Thyroid gland (tissue), 4 donors: Measurements from ENCODE around the gene ACAD10. TPM values are rescaled to one million over a fixed set of nuclear protein-coding genes. Genes with fewer than 3 reads are reported as not detected.

ENCODE experiments used
- DNase-seq, 2 donors: peaks; one replicate each; pipeline ENCODE4 v3.0.0-alpha.2; 2019
- H3K27ac ChIP-seq, 3 donors: fragments of 200-600 bp; sonication (generic); 1 replicate in 2 of 3; 2 replicates in 1 of 3; pipeline ENCODE4 v1.5.1; 2016 to 2019; ENCODE audit warnings: mild to moderate bottlenecking in 1 of 3, moderate library complexity in 1 of 3
- H3K27me3 ChIP-seq: fragments of 200-600 bp; sonication (generic); one replicate; pipeline ENCODE4 v1.5.1; 2019
- H3K36me3 ChIP-seq, 2 donors: fragments of 200-600 bp; sonication (generic); one replicate each; pipeline ENCODE4 v1.5.1; 2016 to 2019
- H3K4me1 ChIP-seq, 2 donors: fragments of 200-600 bp; sonication (generic); one replicate each; pipeline ENCODE4 v1.5.1; 2017 to 2019
- H3K4me3 ChIP-seq, 3 donors: fragments of 200-600 bp; sonication (generic); replicated peaks in 1 of 3; 1 replicate in 2 of 3; 2 replicates in 1 of 3; pipeline ENCODE4 v1.5.1; 2016; ENCODE audit warnings: mild to moderate bottlenecking in 1 of 3
- H3K9me3 ChIP-seq: fragments of 200-600 bp; sonication (generic); one replicate; pipeline ENCODE4 v1.5.1; 2017
- CTCF ChIP-seq, 6 experiments: fragments of 200-600 bp in 3 of 6; fragments of 450-650 bp in 3 of 6; sonication (generic) in 3 of 6; IDR thresholded peaks; one replicate each; pipeline ENCODE4 v1.5.1; 2016 to 2019; ENCODE audit warnings: antibody characterized with exemption in 6 of 6, mild to moderate bottlenecking in 2 of 6, inconsistent platforms in 1 of 6, moderate library complexity in 1 of 6
- POLR2A ChIP-seq, 2 donors: fragments of 450-650 bp; IDR thresholded peaks; one replicate each; pipeline ENCODE4 v1.6.1; 2017; ENCODE audit warnings: antibody characterized with exemption in 2 of 2, mild to moderate bottlenecking in 2 of 2, moderate library complexity in 1 of 2
- WGBS, 2 donors: methylation state at CpG; one replicate each; pipeline ENCODE4 v1.1.5; 2017; 5-methylcytosine and 5-hydroxymethylcytosine counted together
- intact Hi-C: fragments of 100-400 bp; cut with DNase I; formaldehyde crosslinking; loops from one replicate; pipeline ENCODE4 v1.15.1; 2023
- total RNA-seq, 4 donors: library from RNA; depleted of rRNA; stranded (reverse); fragments of >200 nt; gene quantifications; one replicate each; pipeline ENCODE4 v1.2.3, GENCODE V29; 2016

Gene ACAD10
- total RNA-seq, 4 donors from 2014 or later = 43.0 to 65.5 (median 52.8) TPM

GRCh38 chr12:111773801-111774551 lies 88.1 kb downstream of the ACAD10 start:
- H3K4me1 ChIP-seq = peaks cover 45 to 64% of the 10 kb centered on the region in 2 donors
- TF ChIP-seq CTCF (IDR thresholded peaks at IDR 0.05) (no peak), POLR2A (IDR thresholded peaks at IDR 0.05) (peak in 1 of 2 donors; percentile 35)
- no peaks in the 10 kb centered on the region for H3K9me3 ChIP-seq
- H3K27me3 ChIP-seq = no peaks in the 10 kb centered on the region
- no peak overlapping the region for H3K4me3 ChIP-seq
- H3K27ac ChIP-seq = peak overlapping the region; percentile 91 to 98 (median 93)
- DNase-seq = peak; percentile 74 to 84
- 29 to 44% methylated on average over 17 of the region's 17 CpGs for WGBS, 2 donors
- no peaks in the 10 kb centered on the region for H3K36me3 ChIP-seq
- intact Hi-C loops = no loop called here

GRCh38 chr12:111775205-111776193 lies 89.6 kb downstream of the ACAD10 start:
- peaks cover 34 to 52% of the 10 kb centered on the region in 2 donors for H3K4me1 ChIP-seq
- intact Hi-C loops = no loop called here
- no peaks in the 10 kb centered on the region for H3K9me3 ChIP-seq
- H3K36me3 ChIP-seq = no peaks in the 10 kb centered on the region
- H3K4me3 ChIP-seq = peak overlapping the region in 1 of 3 donors; percentile 1
- peak in 1 of 2 donors; percentile 60 for TF ChIP-seq POLR2A (IDR thresholded peaks at IDR 0.05)
- no peak for TF ChIP-seq CTCF (IDR thresholded peaks at IDR 0.05)
- H3K27ac ChIP-seq = peak overlapping the region; percentile 91 to 98 (median 93)
- WGBS, 2 donors = 5 to 7% methylated on average over 15 of the region's 15 CpGs
- H3K27me3 ChIP-seq = no peaks in the 10 kb centered on the region
- DNase-seq = peak; percentile 93 to 94

GRCh38 chr12:111776836-111777344 lies 91.0 kb downstream of the ACAD10 start:
- Histone ChIP-seq H3K4me1 (peaks cover 33 to 48% of the 10 kb centered on the region in 2 donors), H3K27me3 (no peaks in the 10 kb centered on the region), H3K4me3 (no peak overlapping the region), H3K27ac (peak overlapping the region; percentile 91 to 98 (median 93)), H3K9me3 (no peaks in the 10 kb centered on the region), H3K36me3 (peaks cover 0 to 6% of the 10 kb centered on the region in 2 donors)
- no peak for TF ChIP-seq CTCF (IDR thresholded peaks at IDR 0.05)
- TF ChIP-seq POLR2A (IDR thresholded peaks at IDR 0.05) = no peak
- 79 to 89% methylated on average over 3 of the region's 3 CpGs for WGBS, 2 donors
- intact Hi-C loops = no loop called here
- no peak for DNase-seq

GRCh38 chr12:111777345-111778045 lies 91.6 kb downstream of the ACAD10 start:
- H3K36me3 ChIP-seq = peaks cover 0 to 6% of the 10 kb centered on the region in 2 donors
- H3K4me1 ChIP-seq = peaks cover 33 to 47% of the 10 kb centered on the region in 2 donors
- H3K9me3 ChIP-seq = no peaks in the 10 kb centered on the region
- H3K27ac ChIP-seq = peak overlapping the region in 2 of 3 donors; percentile 93 to 98
- 84 to 86% methylated on average over 16 of the region's 16 CpGs for WGBS, 2 donors
- no peaks in the 10 kb centered on the region for H3K27me3 ChIP-seq
- no peak for TF ChIP-seq POLR2A (IDR thresholded peaks at IDR 0.05)
- no peak for TF ChIP-seq CTCF (IDR thresholded peaks at IDR 0.05)
- DNase-seq = no peak
- intact Hi-C loops = no loop called here
- no peak overlapping the region for H3K4me3 ChIP-seq
